PC-3 (cell line): ENCODE results near the gene SAPCD1. TPM values are rescaled to one million over a fixed set of nuclear protein-coding genes. Genes with fewer than 3 reads are reported as not detected.

Experiments
- ATAC-seq: fragments of 200-7000 bp; cut with Tn5 transposase; 2 replicates; pipeline ENCODE4 v1.9.1; 2020; ENCODE audit warnings: mild to moderate bottlenecking, moderate library complexity
- BruUV-seq: library from RNA; stranded (reverse); fragments of 400-500 nt; replicated peaks from 2 replicates; lab custom pipeline; 2021; lab: Mats Ljungman, UMichigan
- CTCF ChIA-PET: fragments of 300-600 bp; sonication (Branson Sonifier 250); formaldehyde crosslinking; loops from one replicate; lab custom pipeline; 2022; ENCODE audit warnings: antibody characterized with exemption; lab: Charles Lee
- POLR2A ChIA-PET: fragments of 300-600 bp; sonication (Branson Sonifier 250); formaldehyde crosslinking; loops from one replicate; lab custom pipeline; 2022; ENCODE audit warnings: antibody characterized with exemption; ENCODE audit not compliant: unreplicated experiment; lab: Charles Lee
- DNase-seq: peaks from one replicate; pipeline ENCODE4 v3.0.0-alpha.2; 2015
- H2AFZ ChIP-seq: fragments of 300-600 bp; sonication (generic); 2 replicates; pipeline ENCODE4 v1.6.0; 2016; ENCODE audit warnings: antibody characterized with exemption, low read length
- H3F3A ChIP-seq: fragments of 300-600 bp; sonication (generic); one replicate; pipeline ENCODE4 v1.6.0; 2017; ENCODE audit warnings: antibody characterized with exemption, low read length, control low read depth, mild to moderate bottlenecking; ENCODE audit not compliant: unreplicated experiment
- H3K27ac ChIP-seq: fragments of 300-600 bp; sonication (generic); 2 replicates; pipeline ENCODE4 v1.5.1; 2016; ENCODE audit warnings: mild to moderate bottlenecking, low read length
- H3K27me3 ChIP-seq: fragments of 300-600 bp; sonication (generic); 2 replicates; pipeline ENCODE4 v1.6.1; 2016; ENCODE audit warnings: low read length, mixed read lengths
- H3K36me3 ChIP-seq: fragments of 300-600 bp; sonication (generic); 2 replicates; pipeline ENCODE4 v1.6.1; 2016; ENCODE audit warnings: low read depth, mixed run types, low read length, mixed read lengths
- H3K4me1 ChIP-seq: fragments of 300-600 bp; sonication (generic); 2 replicates; pipeline ENCODE4 v1.5.1; 2016; ENCODE audit warnings: low read length; ENCODE audit not compliant: insufficient read depth
- H3K4me2 ChIP-seq: fragments of 300-600 bp; sonication (generic); 2 replicates; pipeline ENCODE4 v1.6.0; 2016; ENCODE audit warnings: low read length
- H3K4me3 ChIP-seq: fragments of 300-600 bp; sonication (generic); 2 replicates; pipeline ENCODE4 v1.5.1; 2016; ENCODE audit warnings: mild to moderate bottlenecking, low read length, mixed read lengths
- H3K79me2 ChIP-seq: fragments of 300-600 bp; sonication (generic); 2 replicates; pipeline ENCODE4 v1.6.1; 2017; ENCODE audit warnings: low read length, mixed read lengths
- H3K9ac ChIP-seq: fragments of 300-600 bp; sonication (generic); 2 replicates; pipeline ENCODE4 v1.6.0; 2016; ENCODE audit warnings: mild to moderate bottlenecking, low read length
- H3K9me2 ChIP-seq: fragments of 300-600 bp; sonication (generic); replicated peaks from 2 replicates; pipeline ENCODE4 v1.6.1; 2016; ENCODE audit warnings: mixed run types, low read length, mixed read lengths
- H3K9me3 ChIP-seq: fragments of 300-600 bp; sonication (generic); 2 replicates; pipeline ENCODE4 v1.6.1; 2016; ENCODE audit warnings: low read length, mixed read lengths
- H4K20me1 ChIP-seq: fragments of 300-600 bp; sonication (generic); 2 replicates; pipeline ENCODE4 v1.6.1; 2016; ENCODE audit warnings: low read length, mixed read lengths
- EZH2 ChIP-seq: fragments of 300-600 bp; sonication (generic); IDR thresholded peaks from one replicate; pipeline ENCODE4 v1.6.1; 2017; ENCODE audit warnings: antibody characterized with exemption, mild to moderate bottlenecking, low read length; ENCODE audit not compliant: unreplicated experiment
- EZH2phosphoT487 ChIP-seq: fragments of 300-600 bp; sonication (generic); IDR thresholded peaks from 2 replicates; pipeline ENCODE4 v1.6.1; 2018; ENCODE audit warnings: mild to moderate bottlenecking, antibody characterized with exemption, low read length, borderline replicate concordance
- intact Hi-C: fragments of 100-400 bp; cut with micrococcal nuclease; formaldehyde crosslinking; loops from 2 replicates; pipeline ENCODE4 v1.9.0; 2023
- total RNA-seq: library from RNA; depleted of rRNA; stranded (reverse); fragments of >200 nt; gene quantifications from 2 replicates; pipeline ENCODE4 v1.2.3, GENCODE V29; 2014
- TF ChIP-seq, protein P1 (sequence below): fragments of 300-600 bp; sonication (generic); conservative IDR thresholded peaks from 2 replicates; pipeline ENCODE4 v1.5.1; 2017; ENCODE audit warnings: antibody characterized with exemption, low read depth, mild to moderate bottlenecking, low read length

The SAPCD1 gene
- total RNA-seq, 1 experiment from 2014 or later = 4.2 TPM

DNA sequence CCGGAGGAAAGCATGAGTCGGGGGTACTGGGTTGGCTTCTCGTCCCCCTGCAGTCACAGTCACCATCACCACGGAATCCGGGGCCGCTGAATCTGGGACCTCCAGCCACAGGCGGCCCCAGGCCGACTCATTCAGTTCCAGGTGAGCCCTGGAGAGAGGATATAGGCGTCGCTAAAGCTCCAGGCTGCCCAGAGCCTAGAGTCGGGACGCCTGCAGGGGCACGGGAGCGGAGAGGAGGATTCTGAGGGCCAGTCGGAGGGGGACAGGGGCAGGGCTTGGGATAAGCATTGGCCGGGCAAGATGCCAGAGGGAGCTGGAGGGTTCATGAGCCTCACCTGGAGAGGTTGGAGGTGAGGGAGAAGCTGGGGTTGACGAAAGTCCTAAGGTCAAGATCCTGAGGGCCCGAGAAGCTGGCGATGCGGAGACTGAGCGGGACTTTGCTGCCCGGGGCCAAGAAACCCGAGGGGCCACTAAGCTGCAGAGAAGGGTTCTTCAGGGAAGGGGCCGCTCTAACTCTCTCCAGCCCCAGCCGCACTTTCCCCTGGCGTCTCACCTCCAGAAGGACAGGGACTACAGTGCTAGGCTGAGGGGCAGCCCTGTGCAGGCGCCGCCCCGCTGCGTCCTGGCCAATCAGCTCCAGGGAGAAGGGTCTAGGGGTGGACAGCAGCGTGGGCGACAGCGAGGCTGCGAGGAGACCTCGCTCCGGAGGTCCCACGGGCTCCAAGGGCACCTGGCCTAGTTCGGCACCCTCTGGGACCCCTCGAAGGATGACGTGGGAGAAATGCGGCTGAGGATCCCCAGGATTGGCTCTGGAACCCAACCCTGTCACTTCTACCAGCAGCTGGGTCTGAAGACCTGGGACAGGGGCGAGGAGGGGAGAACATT is 3.7 kb downstream of the SAPCD1 start:
- BruUV-seq = no TSS peak
- Histone ChIP-seq H4K20me1 (no peaks in the 10 kb centered on the region), H3K4me3 (no peak overlapping the region), H3K4me1 (0 out of 2 replicates have a peak, but pooled peaks cover 5% of the 10 kb centered on the region), H3K9ac (no peak overlapping the region), H3K4me2 (no peak overlapping the region), H3K27me3 (no peaks in the 10 kb centered on the region), H3K79me2 (no peaks in the 10 kb centered on the region), H2AFZ (no peak overlapping the region), H3K36me3 (peaks cover 2% of the 10 kb centered on the region; the same call in 1 of the 2 replicates), H3K27ac (no peak overlapping the region), H3F3A (no peaks in the 10 kb centered on the region), H3K9me2 (no peaks in the 10 kb centered on the region), H3K9me3 (no peaks in the 10 kb centered on the region)
- ChIA-PET CTCF (interaction anchor here (0.6 kb wide), 1 partner anchor 47 kb away, joined by 3 read pairs; no protein-coding TSS in a partner anchor), POLR2A (no interaction called here)
- no peak for DNase-seq
- no peak for ATAC-seq
- intact Hi-C loops = loop anchor here (10.0 kb wide), 1 partner anchor 51 kb away; the partner anchor contains the start of gene LY6G6D
- TF ChIP-seq, protein P1, sequence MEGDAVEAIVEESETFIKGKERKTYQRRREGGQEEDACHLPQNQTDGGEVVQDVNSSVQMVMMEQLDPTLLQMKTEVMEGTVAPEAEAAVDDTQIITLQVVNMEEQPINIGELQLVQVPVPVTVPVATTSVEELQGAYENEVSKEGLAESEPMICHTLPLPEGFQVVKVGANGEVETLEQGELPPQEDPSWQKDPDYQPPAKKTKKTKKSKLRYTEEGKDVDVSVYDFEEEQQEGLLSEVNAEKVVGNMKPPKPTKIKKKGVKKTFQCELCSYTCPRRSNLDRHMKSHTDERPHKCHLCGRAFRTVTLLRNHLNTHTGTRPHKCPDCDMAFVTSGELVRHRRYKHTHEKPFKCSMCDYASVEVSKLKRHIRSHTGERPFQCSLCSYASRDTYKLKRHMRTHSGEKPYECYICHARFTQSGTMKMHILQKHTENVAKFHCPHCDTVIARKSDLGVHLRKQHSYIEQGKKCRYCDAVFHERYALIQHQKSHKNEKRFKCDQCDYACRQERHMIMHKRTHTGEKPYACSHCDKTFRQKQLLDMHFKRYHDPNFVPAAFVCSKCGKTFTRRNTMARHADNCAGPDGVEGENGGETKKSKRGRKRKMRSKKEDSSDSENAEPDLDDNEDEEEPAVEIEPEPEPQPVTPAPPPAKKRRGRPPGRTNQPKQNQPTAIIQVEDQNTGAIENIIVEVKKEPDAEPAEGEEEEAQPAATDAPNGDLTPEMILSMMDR = no peak
- no peak for TF ChIP-seq EZH2phosphoT487
- no peak for TF ChIP-seq EZH2

DNA sequence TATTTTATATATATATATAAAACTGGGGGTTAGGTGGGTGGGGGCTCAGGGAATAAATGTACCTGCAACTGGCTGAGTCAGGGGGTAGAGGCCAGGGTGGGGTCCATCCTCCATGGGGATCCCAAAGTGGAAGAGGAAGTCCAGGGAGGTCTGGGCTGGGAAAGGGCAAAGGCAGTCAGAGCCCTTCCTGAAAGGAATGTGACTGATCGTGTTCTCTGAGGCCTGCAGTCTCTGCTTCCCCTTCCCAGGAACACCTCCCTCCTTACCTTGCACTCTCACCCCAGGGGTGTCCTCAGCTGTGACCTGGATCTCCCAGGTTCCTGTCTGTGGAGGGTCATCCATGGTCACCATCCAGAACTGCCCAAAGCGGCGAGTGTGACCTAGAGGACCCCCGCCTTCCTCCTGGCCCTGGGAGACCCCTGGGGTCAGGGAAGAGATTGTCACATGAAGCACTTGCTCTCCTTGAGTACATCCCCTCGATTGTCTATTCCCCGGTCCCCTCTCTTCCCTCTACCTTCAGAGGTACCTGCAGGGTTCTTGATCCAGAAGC is 4.7 kb downstream of the SAPCD1 start:
- H4K20me1 ChIP-seq = no peaks in the 10 kb centered on the region
- no peaks in the 10 kb centered on the region for H3F3A ChIP-seq
- DNase-seq (no peak), ATAC-seq (no peak)
- no peak overlapping the region for H3K4me3 ChIP-seq
- H3K27ac ChIP-seq = no peak overlapping the region
- H2AFZ ChIP-seq = no peak overlapping the region
- H3K9me3 ChIP-seq = no peaks in the 10 kb centered on the region
- no peak overlapping the region for H3K4me2 ChIP-seq
- BruUV-seq = no TSS peak
- H3K27me3 ChIP-seq = no peaks in the 10 kb centered on the region
- ChIA-PET CTCF (no interaction called here), POLR2A (no interaction called here)
- H3K9me2 ChIP-seq = no peaks in the 10 kb centered on the region
- 0 out of 2 replicates have a peak, but pooled peaks cover 5% of the 10 kb centered on the region for H3K4me1 ChIP-seq
- intact Hi-C loops = loop anchor here (10.0 kb wide), 1 partner anchor 52 kb away; the partner anchor contains the start of gene LY6G6D
- H3K79me2 ChIP-seq = no peaks in the 10 kb centered on the region
- H3K9ac ChIP-seq = no peak overlapping the region
- TF ChIP-seq EZH2phosphoT487 (no peak), EZH2 (no peak)
- TF ChIP-seq, protein P1 = no peak
- H3K36me3 ChIP-seq = peaks cover 2% of the 10 kb centered on the region; the same call in 1 of the 2 replicates
